Measurements from ENCODE around the gene RSPRY1.

DNA sequence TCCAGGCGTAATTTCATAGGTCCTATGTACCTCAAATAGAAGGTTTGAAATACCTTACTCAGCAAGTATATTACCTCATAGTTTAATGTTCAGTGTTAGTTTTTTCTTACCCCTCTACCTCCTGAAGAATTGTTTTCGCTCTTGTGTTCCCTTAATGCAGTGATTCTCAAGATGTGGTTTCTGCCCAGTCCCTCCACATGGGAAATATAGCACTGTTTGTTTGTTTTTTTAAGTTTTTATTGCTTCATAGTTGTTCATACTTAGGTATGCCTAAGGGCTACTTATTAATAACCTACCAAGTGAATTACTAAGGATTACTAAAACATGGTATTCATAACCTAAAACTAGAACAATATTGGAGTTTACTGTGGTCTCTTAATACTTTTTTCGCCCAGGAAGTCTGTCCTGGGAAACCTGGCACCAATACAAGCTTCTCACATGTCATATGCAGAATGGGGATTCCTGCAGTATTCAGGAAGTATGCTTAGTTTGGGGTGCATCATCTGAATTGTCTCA, 5.0 kb downstream of the RSPRY1 start:
- TF ChIP-seq, protein P1, sequence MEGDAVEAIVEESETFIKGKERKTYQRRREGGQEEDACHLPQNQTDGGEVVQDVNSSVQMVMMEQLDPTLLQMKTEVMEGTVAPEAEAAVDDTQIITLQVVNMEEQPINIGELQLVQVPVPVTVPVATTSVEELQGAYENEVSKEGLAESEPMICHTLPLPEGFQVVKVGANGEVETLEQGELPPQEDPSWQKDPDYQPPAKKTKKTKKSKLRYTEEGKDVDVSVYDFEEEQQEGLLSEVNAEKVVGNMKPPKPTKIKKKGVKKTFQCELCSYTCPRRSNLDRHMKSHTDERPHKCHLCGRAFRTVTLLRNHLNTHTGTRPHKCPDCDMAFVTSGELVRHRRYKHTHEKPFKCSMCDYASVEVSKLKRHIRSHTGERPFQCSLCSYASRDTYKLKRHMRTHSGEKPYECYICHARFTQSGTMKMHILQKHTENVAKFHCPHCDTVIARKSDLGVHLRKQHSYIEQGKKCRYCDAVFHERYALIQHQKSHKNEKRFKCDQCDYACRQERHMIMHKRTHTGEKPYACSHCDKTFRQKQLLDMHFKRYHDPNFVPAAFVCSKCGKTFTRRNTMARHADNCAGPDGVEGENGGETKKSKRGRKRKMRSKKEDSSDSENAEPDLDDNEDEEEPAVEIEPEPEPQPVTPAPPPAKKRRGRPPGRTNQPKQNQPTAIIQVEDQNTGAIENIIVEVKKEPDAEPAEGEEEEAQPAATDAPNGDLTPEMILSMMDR (IDR thresholded peaks at IDR 0.05): no peak
- no peak for TF ChIP-seq POLR2A (IDR thresholded peaks at IDR 0.05)
- no peak for TF ChIP-seq POLR2AphosphoS5 (IDR thresholded peaks at IDR 0.05; ENCODE audit: insufficient read depth in 1 of 2, low read depth in 1 of 2)
